Fibroblast of pulmonary artery (primary cell): ENCODE measurements around the gene PLA2G4D.

ENCODE experiments used
- DNase-seq: peaks from one replicate; pipeline ENCODE4 v3.0.0-alpha.2; 2010; ENCODE audit warnings: low read depth
- H3K4me3 ChIP-seq: replicated peaks from 2 replicates; pipeline ENCODE4 v1.5.1; 2011; ENCODE audit warnings: low read depth, mild to moderate bottlenecking, control low read depth, low read length, moderate library complexity
- CTCF ChIP-seq: IDR thresholded peaks from 2 replicates; pipeline ENCODE4 v1.5.1; 2011; ENCODE audit warnings: mild to moderate bottlenecking, control low read depth, low read length, inconsistent platforms; ENCODE audit errors: missing control alignments

The PLA2G4D gene

GRCh38 chr15:42032376-42033213 is 61.8 kb downstream of the PLA2G4D start:
- no peak overlapping the region for H3K4me3 ChIP-seq
- no peak for DNase-seq
- TF ChIP-seq CTCF: no peak

DNA sequence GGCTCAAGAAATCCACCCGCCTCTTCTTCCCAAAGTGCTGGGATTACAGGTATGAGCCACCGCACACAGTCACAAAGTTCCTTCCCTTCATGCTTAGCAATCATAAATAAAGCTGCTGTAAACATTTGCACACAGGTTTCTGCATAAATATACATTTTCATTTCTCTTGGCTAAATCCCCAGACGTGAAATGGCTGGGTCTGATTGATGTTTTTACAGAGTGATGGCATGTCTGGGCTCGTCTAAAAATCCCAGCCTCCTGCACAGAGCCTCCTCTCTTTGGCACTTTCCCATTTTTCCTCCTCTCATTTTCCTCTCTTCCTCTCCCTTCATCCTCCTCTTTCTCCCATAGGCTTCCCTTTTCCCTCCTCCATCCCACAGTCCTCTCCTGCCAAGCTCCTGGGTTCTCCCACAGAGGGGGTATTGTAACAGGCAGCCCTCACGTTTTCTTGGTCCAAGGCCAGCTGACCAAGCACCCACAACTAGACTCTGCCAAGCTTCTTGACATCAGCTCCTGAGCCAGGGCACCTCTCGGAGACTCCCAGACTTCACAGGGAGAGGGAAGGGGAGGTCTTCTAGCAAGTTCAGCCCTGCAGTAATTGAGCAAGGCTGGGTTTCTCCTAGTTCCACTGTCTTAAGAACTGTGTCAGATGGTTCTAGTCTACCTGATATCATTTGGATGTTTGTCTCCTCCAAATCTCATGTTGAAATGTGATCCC is 63.0 kb downstream of the PLA2G4D start:
- no peak overlapping the region for H3K4me3 ChIP-seq
- TF ChIP-seq CTCF: no peak
- DNase-seq: peak; percentile 6

DNA sequence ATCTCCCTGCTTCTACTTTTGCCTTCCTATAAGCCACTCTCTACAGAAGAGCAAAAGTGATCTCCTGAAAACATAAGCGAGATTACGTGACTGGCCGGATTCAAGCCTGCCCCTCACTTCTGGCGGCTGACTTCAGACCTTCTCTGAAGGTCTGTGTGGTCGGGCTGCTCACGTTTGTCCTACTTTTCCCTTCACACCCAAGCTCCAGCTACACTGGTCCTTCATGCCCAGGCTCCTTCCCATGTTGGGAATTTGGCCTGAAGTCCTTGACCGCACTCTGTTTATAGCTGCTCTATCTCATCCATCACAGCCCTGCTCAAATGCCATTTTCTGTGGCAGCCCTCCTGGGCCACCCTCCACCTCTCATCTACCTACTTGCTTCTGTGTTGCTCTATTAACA is 66.8 kb downstream of the PLA2G4D start:
- TF ChIP-seq CTCF: no peak
- DNase-seq: no peak
- no peak overlapping the region for H3K4me3 ChIP-seq

DNA sequence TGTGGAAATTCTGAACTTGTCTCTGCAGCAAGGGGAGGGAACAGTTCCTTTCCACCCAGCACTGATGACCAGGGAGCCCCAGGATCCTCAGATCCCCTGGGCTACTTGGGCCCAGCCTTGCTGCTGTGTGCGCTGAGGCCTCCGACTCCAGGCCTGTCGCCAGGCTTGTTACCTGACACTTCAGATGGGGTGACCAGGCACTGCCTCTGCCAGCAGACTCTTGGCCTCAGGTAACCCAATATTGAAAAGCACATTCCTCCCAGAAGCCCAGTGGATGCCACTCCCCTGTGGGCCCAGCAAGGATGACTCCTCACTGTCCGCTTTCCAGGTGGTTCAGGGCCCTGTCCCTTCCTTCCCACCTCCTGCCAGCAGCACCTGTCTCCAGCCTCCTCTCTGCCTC is 70.1 kb downstream of the PLA2G4D start:
- no peak for TF ChIP-seq CTCF
- DNase-seq: no peak
- H3K4me3 ChIP-seq: no peak overlapping the region

DNA sequence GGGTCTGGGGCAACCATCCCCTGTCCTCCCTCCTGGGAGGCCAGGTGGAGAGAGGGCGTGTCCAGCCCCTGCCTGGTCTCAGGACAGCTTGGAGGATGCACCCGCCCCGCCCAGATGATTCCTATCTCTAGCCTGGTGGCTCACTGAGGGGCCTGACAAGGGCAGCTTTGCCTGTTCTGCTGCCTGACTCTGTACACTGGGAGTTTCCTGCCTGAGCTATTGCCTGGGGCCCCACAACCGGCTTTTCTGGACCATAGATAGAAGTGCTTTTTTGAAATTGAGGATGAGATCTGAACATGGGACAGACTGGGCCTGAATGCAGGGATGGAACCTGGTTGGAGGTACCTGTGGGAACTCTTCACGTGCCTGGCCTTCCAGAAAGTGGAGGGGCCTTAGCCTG is 72.8 kb downstream of the PLA2G4D start:
- no peak overlapping the region for H3K4me3 ChIP-seq
- DNase-seq: no peak
- no peak for TF ChIP-seq CTCF

DNA sequence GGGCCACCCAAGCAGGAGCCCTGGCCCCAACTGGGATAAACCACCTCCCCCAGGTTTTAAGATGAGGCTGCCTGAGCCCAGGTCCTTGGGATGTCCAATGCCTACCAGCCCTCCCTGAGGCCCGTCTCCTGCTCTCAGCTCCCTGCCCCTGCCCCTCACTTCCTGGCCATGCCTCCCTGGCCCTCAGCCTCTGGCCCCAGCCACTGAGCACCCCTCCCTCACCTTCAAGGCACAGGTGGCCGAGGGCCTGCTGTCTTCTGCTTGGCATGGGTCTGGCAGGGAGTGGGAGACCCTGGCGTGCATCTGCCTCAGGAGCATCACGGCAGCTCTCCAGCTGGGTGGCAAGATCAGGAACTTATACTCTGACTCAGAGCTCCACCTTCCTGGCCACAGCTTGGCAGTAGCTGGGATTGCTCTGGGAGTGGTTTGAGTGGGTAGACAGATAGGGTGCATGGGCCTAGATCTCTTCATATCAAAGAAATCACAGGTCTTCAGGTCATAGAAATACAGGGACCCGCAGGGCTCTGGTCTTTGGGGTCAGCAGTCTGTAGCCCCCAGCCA is 73.6 kb downstream of the PLA2G4D start, which contains the start of gene PLA2G4E:
PLA2G4E (minus strand) TSS at position 330 of the 561 bp plus-strand sequence; CDS start at position 318, 12 bp downstream.
- no peak within 1 kb of the TSS for H3K4me3 ChIP-seq
- DNase-seq: no peak
- TF ChIP-seq CTCF: no peak
